ENCODE data around the gene ZBTB24.

ZBTB24 gene

GRCh38 chr6:109449064-109449794 lies 33.8 kb downstream of the ZBTB24 start:
- DNase-seq: no peak

DNA sequence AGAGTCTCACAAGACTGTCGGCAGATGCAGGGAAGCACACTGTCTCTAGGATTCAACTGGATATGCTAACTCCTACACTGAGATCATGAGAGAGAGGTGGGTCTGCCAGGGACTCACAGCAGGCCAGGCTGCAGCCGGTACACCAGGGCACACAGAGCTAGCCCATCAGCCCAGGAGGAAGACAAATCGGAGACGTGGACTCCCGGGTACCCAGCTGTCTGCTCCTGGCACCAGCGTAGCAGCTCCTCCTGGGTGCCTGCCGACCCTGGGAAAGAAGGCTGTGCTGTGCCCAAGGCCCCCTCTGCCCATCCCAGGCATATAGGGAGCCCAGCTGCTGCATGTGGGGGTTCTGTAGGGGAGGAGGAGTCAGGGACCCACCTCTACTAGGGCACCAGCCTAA lies 34.4 kb downstream of the ZBTB24 start:
- DNase-seq: no peak

DNA sequence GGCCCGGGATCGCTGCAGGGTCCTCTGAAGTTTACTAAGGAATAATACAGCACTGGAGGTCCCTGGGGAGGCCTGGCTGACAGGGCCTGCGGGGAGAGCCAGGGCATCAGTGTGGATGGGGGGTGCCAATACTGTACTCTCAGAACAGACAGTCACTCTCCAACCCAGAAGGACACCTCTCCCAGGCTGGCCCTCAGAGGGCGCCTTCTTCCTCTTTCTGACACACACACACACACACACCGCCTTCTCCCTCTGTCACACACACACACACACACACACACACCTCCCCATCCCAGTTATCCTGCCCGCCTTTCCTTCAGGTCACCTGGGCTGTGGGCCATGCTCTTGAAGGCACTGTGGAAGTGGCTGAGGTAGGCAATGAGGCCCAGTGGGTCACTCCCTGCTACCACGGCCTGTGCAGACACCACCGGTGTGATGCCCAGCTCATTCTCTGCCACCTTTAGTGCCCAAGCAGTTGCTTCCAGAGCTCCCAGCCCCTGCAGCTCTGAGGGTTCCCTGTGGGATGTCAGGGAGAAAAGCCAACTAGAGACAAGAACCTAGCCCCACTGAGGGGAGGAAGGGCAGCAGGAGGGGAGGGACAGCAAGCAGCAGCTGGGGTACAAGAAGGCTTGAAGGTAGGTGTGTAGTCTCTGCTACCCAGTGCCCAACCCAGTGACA lies 35.0 kb downstream of the ZBTB24 start:
- DNase-seq: no peak

DNA sequence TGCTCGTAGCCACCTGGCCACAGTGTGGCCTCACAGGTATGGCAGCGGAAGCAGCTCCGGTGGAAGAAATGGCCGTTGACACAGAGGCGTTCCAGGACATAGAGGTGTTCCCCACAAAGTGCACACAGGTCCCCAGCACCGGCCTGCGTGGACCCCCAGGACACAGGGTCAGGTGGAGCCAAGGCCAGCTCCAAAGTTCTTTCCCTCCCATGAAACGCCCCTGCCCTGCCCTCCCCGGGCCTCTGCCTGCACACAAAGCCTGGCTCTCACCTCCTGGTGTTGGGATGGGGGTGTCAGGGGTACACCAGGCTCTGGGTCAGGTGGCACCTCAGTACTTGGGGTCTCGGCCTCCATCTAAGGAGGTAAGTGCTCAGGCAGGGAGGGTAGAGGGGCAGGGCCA lies 35.9 kb downstream of the ZBTB24 start:
- no peak for DNase-seq

DNA sequence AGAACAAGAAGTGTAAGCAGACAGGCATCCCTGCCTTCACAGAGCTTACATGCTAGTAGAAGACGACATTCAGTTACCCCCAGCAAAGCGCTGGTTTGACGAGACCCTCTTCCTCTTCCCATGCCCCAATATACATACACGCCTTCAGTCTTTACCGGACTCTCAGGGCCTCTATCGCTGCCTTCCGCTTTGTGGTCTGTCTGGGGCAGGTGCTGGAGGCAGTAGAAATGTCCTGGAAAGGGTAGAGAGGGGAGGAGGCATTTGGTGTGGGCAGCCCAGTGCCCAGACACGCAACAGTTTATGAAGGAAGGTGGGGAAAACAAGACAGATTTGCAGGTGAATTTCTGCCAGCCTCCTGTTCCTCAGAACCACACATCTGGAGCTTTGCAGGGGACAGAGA lies 36.5 kb downstream of the ZBTB24 start:
- no peak for DNase-seq

DNA sequence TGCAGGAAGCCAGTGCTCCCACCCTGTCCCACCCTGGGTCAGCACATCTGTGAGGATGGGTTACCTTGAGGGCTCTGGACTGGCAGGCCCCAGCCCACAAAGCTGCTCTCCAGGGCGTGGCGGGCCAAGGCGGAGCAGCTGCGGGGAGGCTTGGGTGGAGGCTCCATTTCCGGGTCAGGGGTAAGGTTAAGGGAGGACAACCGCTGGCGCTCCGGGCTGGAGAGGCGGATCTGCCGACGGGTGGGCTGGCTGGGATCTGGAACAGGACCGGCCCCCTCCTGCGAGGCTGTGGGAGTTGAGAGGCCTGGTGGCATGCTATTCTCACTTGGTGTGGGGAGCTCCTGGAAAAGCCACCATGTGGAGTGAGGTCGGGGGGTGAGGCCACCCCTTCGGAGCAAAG lies 36.9 kb downstream of the ZBTB24 start:
- no peak for DNase-seq

- no peak for DNase-seq
These were observed 37.6 kb downstream of the ZBTB24 start for GRCh38 chr6:109445382-109445781.

- no peak for DNase-seq
These were observed 39.5 kb downstream of the ZBTB24 start for GRCh38 chr6:109443425-109443950.

DNA sequence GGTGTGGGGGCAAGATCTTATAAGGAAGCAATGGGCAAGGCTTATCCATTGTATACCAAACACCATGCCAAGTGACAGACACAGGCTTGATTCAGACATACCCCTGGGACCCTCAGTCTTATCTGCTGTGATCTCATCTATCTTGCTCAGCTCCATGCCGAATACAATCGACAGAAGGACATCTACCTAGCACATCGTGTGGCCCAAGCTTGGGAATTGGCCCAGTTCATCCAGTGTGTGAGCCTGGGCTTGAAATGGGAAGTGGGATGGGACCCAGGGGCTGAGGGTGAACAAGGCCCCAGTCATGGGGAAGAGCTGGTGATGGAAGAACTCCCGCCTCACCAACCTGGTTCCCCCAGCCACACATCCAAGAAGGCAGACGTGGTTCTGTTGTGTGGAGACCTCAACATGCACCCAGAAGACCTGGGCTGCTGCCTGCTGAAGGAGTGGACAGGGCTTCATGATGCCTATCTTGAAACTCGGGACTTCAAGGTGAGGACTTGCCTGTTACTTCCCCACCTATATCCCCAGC lies 40.6 kb downstream of the ZBTB24 start:
- no peak for DNase-seq

DNA sequence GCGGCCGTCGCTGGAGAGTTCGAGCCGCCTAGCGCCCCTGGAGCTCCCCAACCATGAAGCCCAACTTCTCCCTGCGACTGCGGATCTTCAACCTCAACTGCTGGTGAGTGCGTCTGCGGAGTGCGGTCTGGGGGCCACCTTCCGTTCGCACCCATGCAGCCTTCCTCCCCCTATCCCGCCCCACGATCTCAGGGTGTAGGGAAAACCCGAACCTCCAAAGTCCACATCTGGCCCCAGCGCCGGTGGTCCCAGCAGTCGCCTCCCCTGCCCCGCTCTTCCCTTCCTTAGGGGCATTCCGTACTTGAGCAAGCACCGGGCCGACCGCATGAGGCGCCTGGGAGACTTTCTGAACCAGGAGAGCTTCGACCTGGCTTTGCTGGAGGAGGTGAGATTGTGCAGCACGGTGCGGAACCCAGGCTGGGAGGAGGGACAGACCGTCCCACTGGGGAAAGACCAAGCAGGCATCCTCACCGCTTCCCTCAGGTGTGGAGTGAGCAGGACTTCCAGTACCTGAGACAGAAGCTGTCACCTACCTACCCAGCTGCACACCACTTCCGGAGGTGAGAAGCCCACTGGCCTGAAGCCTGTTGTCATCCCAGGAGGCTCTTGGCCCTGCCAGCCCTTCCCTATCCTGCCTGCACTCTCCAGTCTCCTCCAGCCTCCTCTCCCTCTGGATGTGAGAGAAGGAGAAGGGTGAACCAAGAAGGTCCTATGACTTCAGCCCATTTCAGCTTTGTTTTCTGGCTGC lies 41.8 kb downstream of the ZBTB24 start:
- DNase-seq: no peak

GRCh38 chr6:109440331-109441068 lies 42.5 kb downstream of the ZBTB24 start, which contains the start of the genes PPIL6 and SMPD2:
TSS of gene PPIL6 (minus strand) at chr6:109440628. CDS start at chr6:109440590, 38 bp downstream.
TSS of gene SMPD2 (plus strand) at chr6:109440724. CDS start at chr6:109441122, 398 bp downstream.
- peak; percentile 29 for DNase-seq

- DNase-seq: no peak
These were observed 47.0 kb downstream of the ZBTB24 start for GRCh38 chr6:109436041-109436440.

GRCh38 chr6:109434456-109434855 lies 48.6 kb downstream of the ZBTB24 start:
- DNase-seq: no peak

- no peak for DNase-seq
These were observed 53.5 kb downstream of the ZBTB24 start for GRCh38 chr6:109429496-109429895.

DNA sequence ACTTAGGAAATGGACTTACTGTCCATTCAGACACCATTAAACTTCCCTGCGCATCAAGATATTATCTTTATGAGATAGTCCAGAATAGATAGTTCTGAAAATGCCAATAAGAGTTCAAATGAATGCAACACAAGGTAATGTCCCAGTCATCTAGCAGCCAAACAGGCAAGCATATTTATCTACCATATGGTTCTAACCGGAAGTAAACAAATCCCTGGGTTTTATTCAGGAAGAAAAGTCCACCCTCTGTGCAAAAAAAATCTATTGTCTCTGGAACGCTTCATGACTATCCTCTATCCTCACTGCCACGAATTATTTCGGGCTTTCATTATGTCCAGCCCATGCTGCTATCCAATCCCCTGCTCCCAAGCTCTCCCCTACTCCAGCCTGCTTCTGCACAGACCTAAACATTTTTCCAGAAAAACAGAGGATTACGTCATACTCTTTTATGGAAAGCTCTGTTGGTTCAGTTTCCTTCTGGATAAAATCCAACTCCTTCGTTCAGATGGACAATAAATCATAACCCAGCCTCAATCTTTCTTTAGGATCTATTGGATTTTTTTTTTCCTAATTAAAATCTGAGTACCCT lies 54.0 kb downstream of the ZBTB24 start:
- no peak for DNase-seq

DNA sequence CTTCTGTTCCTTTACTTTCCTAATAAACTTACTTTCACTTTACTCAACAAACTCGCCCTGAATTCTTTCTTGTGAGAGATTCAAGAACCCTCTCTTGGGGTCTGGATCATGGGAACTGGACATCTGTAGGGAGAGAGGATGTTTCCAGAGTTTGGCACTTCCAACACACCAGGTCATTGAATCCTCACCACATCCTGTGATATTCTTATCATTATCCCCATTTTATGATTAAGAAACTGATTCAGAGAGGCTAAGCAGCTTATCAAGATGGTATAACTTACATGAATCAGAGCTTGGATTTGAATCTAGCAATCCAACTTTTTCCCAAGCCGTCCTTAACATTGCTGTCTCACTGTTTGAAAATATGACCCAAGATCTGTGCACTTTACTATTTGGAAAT lies 58.1 kb downstream of the ZBTB24 start:
- no peak for DNase-seq

- DNase-seq: no peak
These were observed 61.8 kb downstream of the ZBTB24 start for GRCh38 chr6:109421184-109421583.

DNA sequence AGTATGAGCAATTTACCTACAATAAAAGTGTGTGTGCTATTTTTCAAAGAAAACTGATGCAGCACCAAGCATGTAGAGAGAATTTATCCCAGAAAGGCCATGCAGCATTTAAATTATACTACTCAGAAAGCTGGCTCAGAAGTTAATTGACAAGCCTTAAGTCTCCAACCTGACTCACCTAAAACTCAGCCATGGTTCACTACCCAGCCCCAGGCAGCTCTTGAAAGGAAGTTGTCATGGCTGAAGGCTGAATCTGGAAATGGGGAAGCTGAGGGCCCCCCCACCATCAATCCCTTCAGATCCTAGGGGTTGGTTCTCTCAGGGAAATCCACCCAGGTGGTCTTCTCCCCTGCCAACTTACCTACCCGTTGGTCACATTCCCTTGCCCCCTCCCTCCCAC lies 62.3 kb downstream of the ZBTB24 start:
- no peak for DNase-seq

DNA sequence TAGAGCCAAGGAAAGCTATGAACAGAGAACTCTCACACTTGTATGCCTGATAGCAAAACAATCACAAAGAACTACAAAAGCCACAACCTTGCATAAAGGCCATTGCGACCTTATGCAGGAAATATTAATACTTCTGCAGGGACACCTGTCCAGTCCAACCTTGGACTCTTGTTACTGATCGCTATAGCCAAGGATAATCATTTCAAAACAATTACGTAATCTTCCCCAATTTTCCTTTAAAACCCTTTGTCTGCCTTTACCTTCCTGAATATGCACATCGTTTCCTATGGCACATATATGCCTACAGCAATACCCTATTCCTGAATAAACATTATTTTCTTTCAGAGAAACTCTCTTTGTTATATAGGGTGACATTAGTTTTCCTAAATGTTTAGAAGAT lies 65.4 kb downstream of the ZBTB24 start:
- no peak for DNase-seq

Data from NCI-H1694 (cell line).